BLaER1 treated with 17β-estradiol and CSF1 and Interleukin-3, amounts not matched to agents 10 nM and 100 nM (cell line): ENCODE results near the gene GNAO1.

Source experiments
- H3K27ac ChIP-seq, 11 experiments: shearing (Covaris generic); formaldehyde crosslinking; 2 replicates each; pipeline ENCODE4 v1.8.1; 2022
- H3K27me3 ChIP-seq, 11 experiments: shearing (Covaris generic); formaldehyde crosslinking; 2 replicates each; pipeline ENCODE4 v1.8.1; 2022
- H3K36me3 ChIP-seq, 11 experiments: shearing (Covaris generic); formaldehyde crosslinking; 2 replicates each; pipeline ENCODE4 v1.8.1; 2022
- H3K4me1 ChIP-seq, 10 experiments: shearing (Covaris generic); formaldehyde crosslinking; 2 replicates each; pipeline ENCODE4 v1.8.1; 2022
- H3K4me2 ChIP-seq, 11 experiments: shearing (Covaris generic); formaldehyde crosslinking; 2 replicates each; pipeline ENCODE4 v1.8.1; 2022
- H3K4me3 ChIP-seq, 10 experiments: shearing (Covaris generic); formaldehyde crosslinking; 2 replicates each; pipeline ENCODE4 v1.8.1; 2022
- H3K9ac ChIP-seq, 11 experiments: shearing (Covaris generic); formaldehyde crosslinking; 2 replicates each; pipeline ENCODE4 v1.8.1; 2022
- H3K9me3 ChIP-seq, 11 experiments: shearing (Covaris generic); formaldehyde crosslinking; replicated peaks in 1 of 11; 2 replicates each; pipeline ENCODE4 v1.8.1; 2022
- H4K20me1 ChIP-seq, 11 experiments: shearing (Covaris generic); formaldehyde crosslinking; 2 replicates each; pipeline ENCODE4 v1.8.1; 2022
- Cebpa-rat ChIP-seq, 11 experiments: shearing (Covaris generic); IDR thresholded peaks; 2 replicates each; pipeline ENCODE4 v1.8.1; 2022

Gene GNAO1

DNA sequence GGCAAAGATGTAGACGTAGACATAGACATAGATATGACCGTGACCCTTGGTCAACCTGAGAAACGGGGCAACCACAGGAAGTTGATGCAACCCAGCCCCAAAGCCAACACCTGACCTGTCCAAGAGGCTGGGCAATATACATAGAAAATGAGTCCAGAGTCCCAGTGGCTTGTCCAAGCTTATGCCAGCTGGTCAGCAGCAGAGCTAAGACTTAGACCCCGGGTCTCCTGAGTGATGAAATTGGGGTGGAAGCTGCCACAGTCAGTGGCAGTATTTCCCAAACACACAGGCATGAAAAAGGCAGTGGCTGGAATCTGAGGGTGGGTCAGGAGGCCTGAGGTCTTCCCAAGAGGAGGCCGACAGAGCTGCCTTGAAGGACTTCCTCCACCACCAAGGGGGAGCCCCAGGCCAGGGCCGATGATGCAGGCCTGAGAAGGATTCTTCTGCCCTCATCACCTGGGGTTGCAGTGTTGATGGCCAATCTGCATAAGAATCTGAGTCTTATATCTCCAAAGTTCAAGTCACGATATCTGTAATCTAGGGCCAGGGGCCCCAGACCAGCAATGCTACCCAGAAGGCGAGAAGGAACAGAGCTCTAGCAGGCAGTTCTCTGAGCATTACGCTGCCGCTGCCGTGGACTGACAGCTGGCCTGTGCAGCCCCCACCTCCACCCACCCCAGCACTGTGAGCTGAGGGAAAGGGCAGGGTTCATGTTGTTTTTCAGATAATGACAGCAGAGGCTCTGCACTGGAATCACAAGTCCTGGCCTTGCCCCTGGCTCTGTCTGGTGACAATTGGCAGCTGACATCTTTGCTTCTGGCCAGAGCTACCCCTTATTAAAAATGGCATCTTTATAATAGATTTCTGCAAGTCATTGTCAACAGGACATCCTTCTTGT, 72.7 kb downstream of the GNAO1 start:
- TF ChIP-seq Cebpa-rat (IDR thresholded peaks at IDR 0.05), result no peak
- Histone ChIP-seq H3K9ac (no peak overlapping the region), H3K4me1 (peaks cover 10 to 71% (median 52%) of the 10 kb centered on the region in 10 experiments; a peak in 18 of 20 replicates), H3K36me3 (no peaks in the 10 kb centered on the region), H3K27me3 (no peaks in the 10 kb centered on the region), H3K4me3 (no peak overlapping the region), H4K20me1 (no peaks in the 10 kb centered on the region; a peak in 1 of 22 replicates), H3K27ac (no peak overlapping the region; a peak in 1 of 22 replicates), H3K4me2 (peak overlapping the region in 9 of 11 experiments; percentile 2 to 85 (median 68); a peak in 14 of 22 replicates), H3K9me3 (no peaks in the 10 kb centered on the region)

DNA sequence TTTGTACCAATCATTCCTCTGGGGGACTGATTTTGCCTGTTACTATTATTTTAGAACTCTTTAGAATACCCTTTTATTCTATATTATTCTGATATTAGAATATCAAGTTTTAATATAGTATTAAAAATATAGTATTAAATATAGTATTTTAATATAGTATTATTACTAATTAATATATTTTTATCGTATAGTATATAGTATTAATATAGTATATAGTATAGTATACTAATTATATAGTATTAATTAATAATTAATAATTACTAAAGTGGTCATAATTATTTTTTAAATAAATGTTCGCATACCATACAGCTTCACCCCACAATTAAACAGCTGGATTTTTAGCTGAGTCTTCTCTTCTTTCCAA, 73.3 kb downstream of the GNAO1 start:
- Histone ChIP-seq H3K27me3 (no peaks in the 10 kb centered on the region), H3K9ac (no peak overlapping the region), H3K9me3 (no peaks in the 10 kb centered on the region), H4K20me1 (no peaks in the 10 kb centered on the region; a peak in 1 of 22 replicates), H3K4me1 (peaks cover 12 to 77% (median 58%) of the 10 kb centered on the region in 10 experiments; a peak in 18 of 20 replicates), H3K27ac (no peak overlapping the region), H3K4me3 (no peak overlapping the region), H3K36me3 (no peaks in the 10 kb centered on the region), H3K4me2 (peak overlapping the region in 7 of 11 experiments; percentile 4 to 80 (median 23); a peak in 3 of 22 replicates)
- no peak for TF ChIP-seq Cebpa-rat (IDR thresholded peaks at IDR 0.05)

DNA sequence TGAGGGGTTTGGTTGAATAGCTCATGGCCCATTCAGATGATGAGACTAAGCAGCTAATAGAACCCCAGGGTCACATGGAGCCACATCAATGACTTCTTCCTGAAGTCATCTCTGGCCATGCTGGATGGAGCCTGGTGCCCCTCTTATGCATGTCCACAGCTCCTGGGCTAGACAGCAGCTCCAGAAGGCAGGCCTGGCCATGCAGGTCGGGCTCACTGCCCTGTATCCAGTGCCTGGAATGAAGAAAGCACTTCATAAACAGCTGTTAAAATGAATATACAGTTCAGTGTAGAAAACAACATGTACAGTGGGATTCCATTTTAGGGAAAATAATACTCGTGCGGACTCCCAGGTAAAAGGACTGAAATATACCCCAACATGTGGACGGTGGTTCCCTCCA, 73.9 kb downstream of the GNAO1 start:
- Histone ChIP-seq H3K36me3 (no peaks in the 10 kb centered on the region), H3K4me2 (peak overlapping the region in 8 of 11 experiments; percentile 4 to 80 (median 35); a peak in 9 of 22 replicates), H3K9me3 (no peaks in the 10 kb centered on the region), H4K20me1 (no peaks in the 10 kb centered on the region), H3K9ac (no peak overlapping the region), H3K4me1 (peaks cover 12 to 81% (median 61%) of the 10 kb centered on the region in 10 experiments; a peak in 18 of 20 replicates), H3K27me3 (no peaks in the 10 kb centered on the region), H3K4me3 (no peak overlapping the region), H3K27ac (no peak overlapping the region)
- TF ChIP-seq Cebpa-rat (IDR thresholded peaks at IDR 0.05), result no peak

DNA sequence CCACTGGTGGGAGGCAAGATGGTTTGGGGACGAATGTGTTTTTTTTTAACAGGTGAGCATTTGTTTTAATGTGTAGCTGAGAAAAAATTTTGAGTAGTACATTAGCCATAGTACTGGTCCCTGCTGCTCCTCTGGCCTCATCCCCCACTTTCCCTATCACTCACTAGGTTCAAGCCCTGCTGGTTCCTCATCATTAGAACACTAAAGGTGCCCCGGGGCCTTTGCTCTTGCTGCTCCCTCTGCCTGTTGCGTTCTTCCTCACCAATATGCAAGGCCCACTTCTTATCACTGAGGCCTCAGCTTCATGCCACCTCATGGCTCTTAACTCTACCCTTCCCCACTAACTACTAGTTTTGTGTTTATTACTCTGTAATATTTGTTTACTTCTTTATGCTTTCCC, 74.5 kb downstream of the GNAO1 start:
- Histone ChIP-seq H3K36me3 (no peaks in the 10 kb centered on the region), H3K27me3 (no peaks in the 10 kb centered on the region), H3K4me2 (peak overlapping the region in 6 of 11 experiments; percentile 42 to 80 (median 70); a peak in 9 of 22 replicates), H3K9me3 (no peaks in the 10 kb centered on the region), H3K9ac (no peak overlapping the region), H3K4me1 (peaks cover 12 to 81% (median 61%) of the 10 kb centered on the region in 10 experiments; a peak in 18 of 20 replicates), H4K20me1 (no peaks in the 10 kb centered on the region), H3K27ac (no peak overlapping the region), H3K4me3 (no peak overlapping the region)
- no peak for TF ChIP-seq Cebpa-rat (IDR thresholded peaks at IDR 0.05)

DNA sequence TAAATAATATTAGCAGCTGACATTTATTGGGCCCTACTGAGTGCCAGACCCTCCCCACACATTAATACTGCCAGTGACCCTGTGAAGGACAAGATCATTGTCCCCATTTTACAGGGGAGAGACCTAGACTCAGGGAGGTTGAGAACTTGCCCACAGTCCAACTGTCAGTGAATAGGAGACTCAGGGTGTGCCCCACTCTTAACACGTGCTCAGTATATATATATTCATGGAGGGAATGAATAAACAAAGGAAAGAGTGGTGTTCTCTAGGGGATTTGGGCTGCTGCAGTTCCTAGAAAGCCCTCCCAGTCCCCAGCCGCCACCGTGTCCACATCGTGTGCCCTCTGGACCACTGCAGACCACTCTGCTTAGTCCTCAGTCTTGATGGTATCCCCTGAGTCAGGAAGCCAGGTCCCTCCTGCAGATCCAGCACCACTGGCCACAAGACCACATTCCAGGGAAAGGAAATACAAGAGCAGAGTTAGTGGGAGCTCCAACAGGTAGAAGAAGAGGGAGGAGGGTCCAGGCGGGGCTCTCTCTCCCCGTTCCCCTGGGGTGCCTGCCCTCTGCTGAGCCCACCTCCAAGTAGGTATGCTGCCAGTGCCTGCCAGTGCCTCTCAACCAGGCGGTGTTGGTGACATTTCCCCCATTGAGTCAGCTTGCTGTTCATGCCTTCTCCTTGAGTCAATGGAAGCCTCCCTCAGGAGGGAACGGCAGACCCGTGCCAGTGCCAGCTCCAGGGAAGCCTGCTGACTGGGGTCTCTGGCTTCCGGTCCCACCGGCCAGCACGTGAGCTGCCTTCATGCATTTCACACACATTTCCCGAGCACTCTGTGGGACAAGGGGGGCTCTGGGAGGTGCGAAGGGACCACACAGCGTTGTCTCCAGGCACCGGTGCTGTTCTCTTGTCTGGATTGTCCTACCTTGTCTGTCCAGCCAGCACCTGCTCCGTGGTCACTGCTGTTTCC, 75.6 kb downstream of the GNAO1 start:
- no peak; a peak in 1 of 22 replicates for TF ChIP-seq Cebpa-rat (IDR thresholded peaks at IDR 0.05)
- Histone ChIP-seq H3K4me1 (peaks cover 16 to 72% (median 55%) of the 10 kb centered on the region in 10 experiments; a peak in 19 of 20 replicates), H4K20me1 (no peaks in the 10 kb centered on the region), H3K4me3 (no peak overlapping the region), H3K27me3 (no peaks in the 10 kb centered on the region), H3K9ac (no peak overlapping the region), H3K4me2 (peak overlapping the region in 9 of 11 experiments; percentile 8 to 80 (median 67); a peak in 17 of 22 replicates), H3K36me3 (no peaks in the 10 kb centered on the region), H3K9me3 (no peaks in the 10 kb centered on the region), H3K27ac (no peak overlapping the region)

DNA sequence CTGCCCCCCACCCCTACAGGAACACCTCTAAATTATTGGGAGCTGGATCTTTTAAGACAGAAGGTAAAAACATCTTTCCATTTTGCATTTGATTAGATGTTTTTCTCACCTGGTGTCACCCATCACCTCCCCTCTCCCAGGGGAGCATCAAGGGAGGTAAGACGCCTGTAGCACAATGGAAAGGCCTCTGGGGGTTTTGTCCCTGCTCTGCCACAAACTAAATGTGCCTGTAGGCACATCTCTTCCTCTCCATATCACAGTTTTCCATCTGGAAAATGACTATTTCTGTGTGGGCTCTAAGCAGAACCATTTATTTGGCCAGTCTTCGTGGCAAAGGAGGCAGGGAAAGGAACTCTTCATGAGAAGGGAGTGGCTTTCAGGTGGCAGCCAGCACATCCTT, 76.6 kb downstream of the GNAO1 start:
- H3K9me3 ChIP-seq, result peaks cover 0 to 5% (median 4%) of the 10 kb centered on the region in 11 experiments; a peak in 5 of 22 replicates
- no peaks in the 10 kb centered on the region for H3K27me3 ChIP-seq
- H3K36me3 ChIP-seq, result no peaks in the 10 kb centered on the region
- H3K4me2 ChIP-seq, result peak overlapping the region in 2 of 11 experiments; percentile 6 to 62; a peak in 4 of 22 replicates
- no peak for TF ChIP-seq Cebpa-rat (IDR thresholded peaks at IDR 0.05)
- no peak overlapping the region for H3K9ac ChIP-seq
- H3K27ac ChIP-seq, result no peak overlapping the region
- H3K4me1 ChIP-seq, result peaks cover 14 to 62% (median 49%) of the 10 kb centered on the region in 10 experiments
- H3K4me3 ChIP-seq, result no peak overlapping the region
- H4K20me1 ChIP-seq, result no peaks in the 10 kb centered on the region

DNA sequence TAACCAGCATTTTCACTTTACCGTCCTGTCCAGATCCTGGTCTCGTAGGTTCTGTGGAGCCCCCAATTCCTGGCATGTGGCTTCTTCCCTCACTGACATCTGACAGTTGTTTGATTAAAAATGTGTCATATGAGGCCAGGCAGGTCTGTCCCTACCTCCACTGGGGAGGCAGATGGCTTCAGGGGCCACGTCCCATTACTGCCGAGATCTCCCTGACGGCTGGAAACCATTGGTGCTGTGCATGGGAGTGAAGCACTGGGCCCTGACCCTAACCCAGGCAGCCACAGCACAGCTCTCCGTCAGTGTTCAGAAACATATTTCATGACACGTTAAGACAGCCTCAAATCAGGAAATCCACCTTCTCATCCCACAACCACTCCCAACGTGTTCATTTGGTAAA, 77.5 kb downstream of the GNAO1 start:
- no peak overlapping the region for H3K4me3 ChIP-seq
- no peaks in the 10 kb centered on the region for H3K36me3 ChIP-seq
- no peaks in the 10 kb centered on the region for H3K27me3 ChIP-seq
- no peak overlapping the region for H3K9ac ChIP-seq
- no peak for TF ChIP-seq Cebpa-rat (IDR thresholded peaks at IDR 0.05)
- peaks cover 1 to 14% (median 7%) of the 10 kb centered on the region in 11 experiments; a peak in 16 of 22 replicates for H3K9me3 ChIP-seq
- no peaks in the 10 kb centered on the region for H4K20me1 ChIP-seq
- peak overlapping the region in 10 of 11 experiments; percentile 0 to 62 (median 42); a peak in 13 of 22 replicates for H3K4me2 ChIP-seq
- H3K27ac ChIP-seq, result no peak overlapping the region
- H3K4me1 ChIP-seq, result peaks cover 14 to 53% (median 40%) of the 10 kb centered on the region in 10 experiments; a peak in 19 of 20 replicates

DNA sequence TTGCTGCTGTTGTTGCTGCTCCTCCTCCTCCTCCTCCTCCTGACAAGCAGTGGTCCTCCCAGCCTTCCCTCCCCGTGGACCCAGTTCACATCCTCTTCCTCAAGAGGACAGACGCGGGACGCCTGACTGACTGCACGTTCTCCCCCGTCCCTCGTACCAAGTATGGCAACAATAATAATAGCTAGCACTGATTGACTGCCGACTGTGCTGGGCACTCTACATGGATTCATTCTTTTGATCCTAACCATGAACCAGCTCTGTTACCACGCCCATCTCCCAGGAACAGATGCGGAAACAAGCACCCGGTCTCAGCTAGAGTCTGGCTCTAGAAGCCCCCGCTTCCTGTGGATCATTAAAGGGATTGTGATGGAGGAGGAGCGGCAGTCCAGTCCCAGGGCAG, 78.0 kb downstream of the GNAO1 start:
- peaks cover 14 to 51% (median 39%) of the 10 kb centered on the region in 10 experiments; a peak in 19 of 20 replicates for H3K4me1 ChIP-seq
- H3K27ac ChIP-seq, result no peak overlapping the region
- no peaks in the 10 kb centered on the region for H3K27me3 ChIP-seq
- no peak overlapping the region for H3K9ac ChIP-seq
- H3K9me3 ChIP-seq, result peaks cover 6 to 19% (median 12%) of the 10 kb centered on the region in 11 experiments; a peak in 18 of 22 replicates
- H3K4me3 ChIP-seq, result no peak overlapping the region
- peak overlapping the region; percentile 0 to 62 (median 32); a peak in 14 of 22 replicates for H3K4me2 ChIP-seq
- H3K36me3 ChIP-seq, result no peaks in the 10 kb centered on the region
- TF ChIP-seq Cebpa-rat (IDR thresholded peaks at IDR 0.05), result no peak
- no peaks in the 10 kb centered on the region for H4K20me1 ChIP-seq
